ENCODE data around the gene CTNNA2.

Gene CTNNA2

GRCh38 chr2:80255918-80256781 is 743.3 kb downstream of the CTNNA2 start:
- TF ChIP-seq REST (IDR thresholded peaks at IDR 0.05; ENCODE audit: insufficient read depth in 1 of 2, low read depth in 2 of 2, low read length in 2 of 2) (no peak), POLR2AphosphoS5 (IDR thresholded peaks at IDR 0.05; ENCODE audit: low read depth, low read length) (no peak), SIN3A (IDR thresholded peaks at IDR 0.05; ENCODE audit: borderline replicate concordance, insufficient read depth, low read length) (no peak), FOXP2 (optimal IDR thresholded peaks at IDR 0.05; ENCODE audit: borderline replicate concordance, extremely low read depth, extremely low read length, insufficient read depth) (no peak), TAF1 (IDR thresholded peaks at IDR 0.05; ENCODE audit: borderline replicate concordance, insufficient read depth, low read length) (no peak)

- TF ChIP-seq FOXP2 (optimal IDR thresholded peaks at IDR 0.05; ENCODE audit: borderline replicate concordance, extremely low read depth, extremely low read length, insufficient read depth) (no peak), SIN3A (IDR thresholded peaks at IDR 0.05; ENCODE audit: borderline replicate concordance, insufficient read depth, low read length) (no peak), TAF1 (IDR thresholded peaks at IDR 0.05; ENCODE audit: borderline replicate concordance, insufficient read depth, low read length) (no peak), REST (IDR thresholded peaks at IDR 0.05; ENCODE audit: insufficient read depth in 1 of 2, low read depth in 2 of 2, low read length in 2 of 2) (no peak), POLR2AphosphoS5 (IDR thresholded peaks at IDR 0.05; ENCODE audit: low read depth, low read length) (no peak)
Measured at GRCh38 chr2:80256782-80257167, 743.9 kb downstream of the CTNNA2 start.

- TF ChIP-seq TAF1 (IDR thresholded peaks at IDR 0.05; ENCODE audit: borderline replicate concordance, insufficient read depth, low read length): no peak
- TF ChIP-seq POLR2AphosphoS5 (IDR thresholded peaks at IDR 0.05; ENCODE audit: low read depth, low read length): no peak
- TF ChIP-seq REST (IDR thresholded peaks at IDR 0.05; ENCODE audit: insufficient read depth in 1 of 2, low read depth in 2 of 2, low read length in 2 of 2): no peak
- no peak for TF ChIP-seq SIN3A (IDR thresholded peaks at IDR 0.05; ENCODE audit: borderline replicate concordance, insufficient read depth, low read length)
- no peak for TF ChIP-seq FOXP2 (optimal IDR thresholded peaks at IDR 0.05; ENCODE audit: borderline replicate concordance, extremely low read depth, extremely low read length, insufficient read depth)
Measured at GRCh38 chr2:80257450-80257849, 744.6 kb downstream of the CTNNA2 start.

- TF ChIP-seq REST (IDR thresholded peaks at IDR 0.05; ENCODE audit: insufficient read depth in 1 of 2, low read depth in 2 of 2, low read length in 2 of 2) (no peak), FOXP2 (optimal IDR thresholded peaks at IDR 0.05; ENCODE audit: borderline replicate concordance, extremely low read depth, extremely low read length, insufficient read depth) (no peak), TAF1 (IDR thresholded peaks at IDR 0.05; ENCODE audit: borderline replicate concordance, insufficient read depth, low read length) (no peak), POLR2AphosphoS5 (IDR thresholded peaks at IDR 0.05; ENCODE audit: low read depth, low read length) (no peak), SIN3A (IDR thresholded peaks at IDR 0.05; ENCODE audit: borderline replicate concordance, insufficient read depth, low read length) (no peak)
Measured at GRCh38 chr2:80258341-80258740, 745.5 kb downstream of the CTNNA2 start.
